SU-DHL-6 (cell line): Measurements from ENCODE around the gene PCNX3.

Source experiments
- H2AFZ ChIP-seq: fragments of 200-600 bp; sonication (generic); 2 replicates; pipeline ENCODE4 v1.6.1; 2014; ENCODE audit warnings: low read depth, mild to moderate bottlenecking, moderate library complexity, mixed read lengths, antibody characterized with exemption, low read length; ENCODE audit not compliant: severe bottlenecking
- H3F3A ChIP-seq: fragments of 200-600 bp; shearing (Covaris generic); 2 replicates; pipeline ENCODE4 v1.6.0; 2016; ENCODE audit warnings: antibody characterized with exemption, mild to moderate bottlenecking; ENCODE audit not compliant: insufficient read depth
- H3K27ac ChIP-seq: fragments of 200-600 bp; sonication (generic); 2 replicates; pipeline ENCODE4 v1.5.1; 2016; ENCODE audit warnings: low read depth, mild to moderate bottlenecking, low read length, moderate library complexity, mixed read lengths
- H3K27me3 ChIP-seq: fragments of 200-600 bp; sonication (generic), shearing (Covaris generic); 2 replicates; pipeline ENCODE4 v1.6.0; 2014; ENCODE audit warnings: mild to moderate bottlenecking, low read length
- H3K36me3 ChIP-seq: fragments of 200-600 bp; sonication (generic); 2 replicates; pipeline ENCODE4 v1.6.1; 2014; ENCODE audit warnings: mild to moderate bottlenecking, low read length, mixed read lengths
- H3K4me2 ChIP-seq: fragments of 300-600, 200-600 bp; shearing (Covaris generic), sonication (generic); 2 replicates; pipeline ENCODE4 v1.6.0; 2014; ENCODE audit warnings: low read length, low read depth, mild to moderate bottlenecking; ENCODE audit not compliant: poor library complexity, severe bottlenecking
- H3K4me3 ChIP-seq: fragments of 200-600 bp; sonication (generic); 2 replicates; pipeline ENCODE4 v1.5.1; 2014; ENCODE audit warnings: antibody characterized with exemption, low read length, mild to moderate bottlenecking, mixed read lengths; ENCODE audit not compliant: insufficient read depth, poor library complexity, severe bottlenecking
- H3K79me2 ChIP-seq: fragments of 200-600 bp; sonication (generic); 2 replicates; pipeline ENCODE4 v1.6.1; 2014; ENCODE audit warnings: mild to moderate bottlenecking, low read length, moderate library complexity; ENCODE audit not compliant: insufficient read depth
- H3K9ac ChIP-seq: fragments of 200-600 bp; sonication (generic); 2 replicates; pipeline ENCODE4 v1.7.0; 2014; ENCODE audit warnings: mild to moderate bottlenecking, low read length
- H3K9me2 ChIP-seq: fragments of 200-600 bp; sonication (generic); replicated peaks from 2 replicates; pipeline ENCODE4 v1.6.1; 2014; ENCODE audit warnings: low read length; ENCODE audit not compliant: insufficient read depth
- H3K9me3 ChIP-seq: fragments of 200-600 bp; sonication (generic); 2 replicates; pipeline ENCODE4 v1.6.1; 2014; ENCODE audit warnings: low read length, mixed read lengths; ENCODE audit not compliant: insufficient read depth
- H4K20me1 ChIP-seq: fragments of 200-600 bp; sonication (generic); 2 replicates; pipeline ENCODE4 v1.6.1; 2014; ENCODE audit warnings: low read depth, mild to moderate bottlenecking, antibody characterized with exemption, low read length, moderate library complexity, mixed read lengths
- CTCF ChIP-seq: fragments of 200-600 bp; sonication (generic); IDR thresholded peaks from one replicate; pipeline ENCODE4 v1.5.1; 2017; ENCODE audit warnings: antibody characterized with exemption, mild to moderate bottlenecking, low read length, moderate library complexity; ENCODE audit not compliant: insufficient read depth, poor library complexity, severe bottlenecking
- EZH2phosphoT487 ChIP-seq: fragments of 200-600 bp; sonication (generic), shearing (Covaris generic); conservative IDR thresholded peaks from 2 replicates; pipeline ENCODE4 v1.6.1; 2018; ENCODE audit warnings: mild to moderate bottlenecking, antibody characterized with exemption, low read length, moderate library complexity, mixed read lengths

Gene PCNX3

GRCh38 chr11:65654375-65655349 is 39.1 kb downstream of the PCNX3 start:
- no peaks in the 10 kb centered on the region for H3K36me3 ChIP-seq

GRCh38 chr11:65655570-65656332 is 40.2 kb downstream of the PCNX3 start:
- no peak overlapping the region for H3K4me3 ChIP-seq
- H2AFZ ChIP-seq: no peak overlapping the region
- H3K27ac ChIP-seq: no peak overlapping the region
- H3K79me2 ChIP-seq: no peaks in the 10 kb centered on the region
- H3K9me3 ChIP-seq: no peaks in the 10 kb centered on the region
- TF ChIP-seq EZH2phosphoT487 (no peak), CTCF (no peak)
- H3K4me2 ChIP-seq: no peak overlapping the region
- H3K9me2 ChIP-seq: no peaks in the 10 kb centered on the region
- H3K9ac ChIP-seq: no peak overlapping the region
- no peaks in the 10 kb centered on the region for H3K27me3 ChIP-seq
- no peaks in the 10 kb centered on the region for H4K20me1 ChIP-seq
- no peaks in the 10 kb centered on the region for H3K36me3 ChIP-seq
- H3F3A ChIP-seq: peaks cover 19% of the 10 kb centered on the region

More at GRCh38 chr11:65654375-65655349, 39.1 kb downstream of the PCNX3 start:
- Histone ChIP-seq H3F3A (peaks cover 19% of the 10 kb centered on the region), H4K20me1 (no peaks in the 10 kb centered on the region), H2AFZ (no peak overlapping the region), H3K4me2 (no peak overlapping the region), H3K9me3 (no peaks in the 10 kb centered on the region), H3K4me3 (no peak overlapping the region), H3K27ac (no peak overlapping the region), H3K79me2 (no peaks in the 10 kb centered on the region), H3K9me2 (no peaks in the 10 kb centered on the region), H3K27me3 (no peaks in the 10 kb centered on the region), H3K9ac (no peak overlapping the region)
- TF ChIP-seq EZH2phosphoT487 (no peak), CTCF (no peak)

GRCh38 chr11:65657426-65657825 is 41.9 kb downstream of the PCNX3 start:
- Histone ChIP-seq H3F3A (peaks cover 8% of the 10 kb centered on the region), H3K4me2 (no peak overlapping the region), H3K9me3 (no peaks in the 10 kb centered on the region), H3K27ac (no peak overlapping the region), H2AFZ (no peak overlapping the region), H3K9me2 (no peaks in the 10 kb centered on the region), H3K9ac (no peak overlapping the region), H3K79me2 (peaks cover 15% of the 10 kb centered on the region), H3K27me3 (no peaks in the 10 kb centered on the region), H3K4me3 (no peak overlapping the region), H4K20me1 (no peaks in the 10 kb centered on the region; the same call in 1 of the 2 replicates), H3K36me3 (no peaks in the 10 kb centered on the region)
- TF ChIP-seq CTCF: no peak
- TF ChIP-seq EZH2phosphoT487: no peak
